H1 (cell line): ENCODE measurements around the gene R3HDM1. TPM values are rescaled to one million over a fixed set of nuclear protein-coding genes. Genes with fewer than 3 reads are reported as not detected.

ENCODE experiments used
- CTCF ChIA-PET: fragments of 300-600 bp; sonication (Branson Sonifier 250); formaldehyde crosslinking; loops from one replicate; lab custom pipeline; 2021; ENCODE audit not compliant: partially characterized antibody; lab: Charles Lee
- POLR2A ChIA-PET: fragments of 300-600 bp; sonication (Branson Sonifier 250); formaldehyde crosslinking; loops from one replicate; lab custom pipeline; 2021; ENCODE audit warnings: inconsistent platforms; ENCODE audit not compliant: partially characterized antibody; lab: Charles Lee
- DNase-seq, 2 experiments: peaks; one replicate each; pipeline versions ENCODE4 v3.0.0 to v3.0.0-alpha.2; 2010 to 2022; ENCODE audit warnings: low spot score in 2 of 2, low read depth in 1 of 2, mixed read lengths in 1 of 2
- FAIRE-seq: peaks from 2 replicates; lab custom pipeline; 2011; peaks lifted over from hg19 to GRCh38; lab: Jason Lieb, UNC
- H2AFZ ChIP-seq: 2 replicates; pipeline ENCODE4 v1.8.1; 2012; ENCODE audit warnings: low read length, inconsistent platforms
- H2AK5ac ChIP-seq: 2 replicates; pipeline ENCODE4 v1.6.1; 2013; ENCODE audit warnings: low read depth, low read length
- H2BK120ac ChIP-seq: replicated peaks from 2 replicates; pipeline ENCODE3; 2013; ENCODE audit warnings: low read depth, low read length, inconsistent platforms
- H2BK12ac ChIP-seq: 2 replicates; pipeline ENCODE4 v1.6.1; 2013; ENCODE audit warnings: low read depth, low read length
- H2BK15ac ChIP-seq: 2 replicates; pipeline ENCODE4 v1.6.1; 2013; ENCODE audit warnings: low read length
- H2BK20ac ChIP-seq: 2 replicates; pipeline ENCODE4 v1.6.1; 2013; ENCODE audit warnings: low read length
- H2BK5ac ChIP-seq: 2 replicates; pipeline ENCODE4 v1.6.1; 2013; ENCODE audit warnings: low read depth, low read length
- H3K14ac ChIP-seq: 2 replicates; pipeline ENCODE4 v1.6.1; 2013; ENCODE audit warnings: inconsistent platforms; ENCODE audit not compliant: insufficient read length
- H3K18ac ChIP-seq: 2 replicates; pipeline ENCODE4 v1.6.1; 2013; ENCODE audit warnings: low read length; ENCODE audit errors: extremely low read depth
- H3K23ac ChIP-seq: 2 replicates; pipeline ENCODE4 v1.6.1; 2013; ENCODE audit warnings: inconsistent platforms; ENCODE audit not compliant: insufficient read length
- H3K23me2 ChIP-seq: 2 replicates; pipeline ENCODE4 v1.6.1; 2013; ENCODE audit warnings: low read depth, low read length
- H3K27ac ChIP-seq: 2 replicates; pipeline ENCODE4 v1.6.1; 2011; ENCODE audit warnings: low read depth, low read length, inconsistent platforms
- H3K27me3 ChIP-seq, 4 experiments: replicated peaks in 1 of 4; 1 replicate in 1 of 4; 2 replicates in 3 of 4; pipeline versions ENCODE4 v1.6.1 to v1.8.1; 2011 to 2013; ENCODE audit warnings: low read length in 3 of 4, mild to moderate bottlenecking in 3 of 4, inconsistent platforms in 2 of 4, mixed read lengths in 2 of 4, moderate library complexity in 1 of 4; ENCODE audit not compliant: control insufficient read depth in 3 of 4, insufficient read depth in 3 of 4; ENCODE audit errors: extremely low read depth in 1 of 4
- H3K36me3 ChIP-seq, 4 experiments: 2 replicates each; pipeline versions ENCODE4 v1.6.1 to v1.8.1; 2011 to 2013; ENCODE audit warnings: mild to moderate bottlenecking in 4 of 4, low read length in 3 of 4, moderate library complexity in 2 of 4, control low read depth in 1 of 4, inconsistent platforms in 1 of 4; ENCODE audit not compliant: insufficient read depth in 4 of 4, control insufficient read depth in 2 of 4
- H3K4ac ChIP-seq: replicated peaks from 2 replicates; pipeline ENCODE3; 2013; ENCODE audit warnings: low read length, low read depth, mixed read lengths, inconsistent platforms; ENCODE audit not compliant: insufficient read length
- H3K4me1 ChIP-seq, 4 experiments: replicated peaks in 1 of 4; 1 replicate in 1 of 4; 2 replicates in 3 of 4; pipeline versions ENCODE4 v1.6.1 to v1.8.1; 2011 to 2013; ENCODE audit warnings: low read length in 3 of 4, inconsistent platforms in 2 of 4, mixed read lengths in 1 of 4; ENCODE audit not compliant: insufficient read depth in 4 of 4, control insufficient read depth in 3 of 4
- H3K4me2 ChIP-seq, 2 experiments: 2 replicates each; pipeline versions ENCODE4 v1.6.1 to v1.8.1; 2011 to 2013; ENCODE audit warnings: low read depth in 2 of 2, low read length in 2 of 2, control low read depth in 1 of 2, inconsistent platforms in 1 of 2, mild to moderate bottlenecking in 1 of 2; ENCODE audit not compliant: insufficient read depth in 1 of 2
- H3K4me3 ChIP-seq, 4 experiments: fragments of 200-600, 300-600 bp in 1 of 4; sonication (generic), shearing (Covaris generic), sonication (Bioruptor Twin) in 1 of 4; 2 replicates each; pipeline versions ENCODE4 v1.5.1 to v1.8.1; 2011 to 2016; ENCODE audit warnings: low read length in 4 of 4, low read depth in 3 of 4, control low read depth in 2 of 4, inconsistent platforms in 2 of 4, mild to moderate bottlenecking in 2 of 4, mixed read lengths in 1 of 4, moderate library complexity in 1 of 4; ENCODE audit not compliant: insufficient read depth in 2 of 4; ENCODE audit errors: extremely low read depth in 1 of 4
- H3K56ac ChIP-seq: replicated peaks from 2 replicates; pipeline ENCODE3; 2013; ENCODE audit warnings: low read depth, mild to moderate bottlenecking, mixed read lengths, low read length, inconsistent platforms; ENCODE audit not compliant: insufficient read length
- H3K79me1 ChIP-seq: 2 replicates; pipeline ENCODE4 v1.6.1; 2013; ENCODE audit warnings: low read depth, low read length, control low read depth
- H3K79me2 ChIP-seq, 2 experiments: 2 replicates each; pipeline versions ENCODE4 v1.6.1 to v1.8.1; 2012 to 2013; ENCODE audit warnings: low read length in 2 of 2, mild to moderate bottlenecking in 2 of 2, inconsistent platforms in 1 of 2; ENCODE audit not compliant: insufficient read depth in 2 of 2, control insufficient read depth in 1 of 2
- H3K9ac ChIP-seq, 4 experiments: replicated peaks in 1 of 4; 1 replicate in 1 of 4; 2 replicates in 3 of 4; pipeline versions ENCODE4 v1.6.1 to v1.8.1; 2011 to 2013; ENCODE audit warnings: low read depth in 3 of 4, low read length in 3 of 4, control low read depth in 2 of 4, mild to moderate bottlenecking in 2 of 4, moderate library complexity in 2 of 4, inconsistent platforms in 1 of 4; ENCODE audit errors: extremely low read depth in 1 of 4
- H3K9me3 ChIP-seq, 2 experiments: 2 replicates each; pipeline versions ENCODE4 v1.6.1 to v1.8.1; 2012 to 2013; ENCODE audit warnings: mild to moderate bottlenecking in 2 of 2, moderate library complexity in 2 of 2, control low read depth in 1 of 2, inconsistent platforms in 1 of 2, low read depth in 1 of 2, low read length in 1 of 2, mixed read lengths in 1 of 2; ENCODE audit not compliant: insufficient read depth in 2 of 2
- H4K20me1 ChIP-seq, 2 experiments: replicated peaks in 1 of 2; 2 replicates each; pipeline versions ENCODE3 to v1.8.1; 2011 to 2013; ENCODE audit warnings: inconsistent platforms in 2 of 2, low read length in 2 of 2, mild to moderate bottlenecking in 1 of 2; ENCODE audit not compliant: insufficient read depth in 2 of 2, control insufficient read depth in 1 of 2
- H4K5ac ChIP-seq: 2 replicates; pipeline ENCODE4 v1.6.1; 2013; ENCODE audit warnings: low read length, low read depth, mixed read lengths, inconsistent platforms; ENCODE audit not compliant: insufficient read length
- H4K8ac ChIP-seq: 2 replicates; pipeline ENCODE4 v1.8.0; 2013; ENCODE audit warnings: mild to moderate bottlenecking, moderate library complexity, low read length, inconsistent platforms; ENCODE audit not compliant: insufficient read depth; ENCODE audit errors: extremely low read depth
- H4K91ac ChIP-seq: replicated peaks from 2 replicates; pipeline ENCODE3; 2013; ENCODE audit warnings: low read length, mixed read lengths, inconsistent platforms; ENCODE audit not compliant: insufficient read length
- POLR2AphosphoS5 ChIP-seq: IDR thresholded peaks from 2 replicates; pipeline ENCODE4 v1.6.1; 2011; ENCODE audit warnings: low read depth, low read length
- SRF ChIP-seq: IDR thresholded peaks from 2 replicates; pipeline ENCODE4 v1.6.1; 2011; ENCODE audit warnings: mild to moderate bottlenecking, low read depth, low read length, moderate library complexity
- WGBS, 2 experiments: shearing (Covaris generic) in 1 of 2; methylation state at CpG; one replicate each; pipeline versions ENCODE4 v1.1.6 to v1.1.7; 2013 to 2015; ENCODE audit warnings: low lambda C conversion rate in 2 of 2, mixed read lengths in 2 of 2, inconsistent platforms in 1 of 2, low coverage in 1 of 2, missing lambda C conversion rate in 1 of 2; ENCODE audit not compliant: insufficient replicate concordance in 2 of 2, insufficient coverage in 1 of 2, insufficient read length in 1 of 2; ENCODE audit errors: extremely low coverage in 1 of 2, missing lambda C conversion rate in 1 of 2; 5-methylcytosine and 5-hydroxymethylcytosine counted together
- polyA plus RNA-seq, 7 experiments: library from polyadenylated mRNA; depleted of rRNA in 3 of 7; stranded (reverse) in 5 of 7; unstranded in 2 of 7; fragments of >200 nt in 5 of 7; fragments of 200-250 nt in 2 of 7; gene quantifications; 1 replicate in 5 of 7; 2 replicates in 1 of 7; 4 replicates in 1 of 7; pipeline versions ENCODE4 v1.2.1 to v1.2.3, GENCODE V29; 2011 to 2013; ENCODE audit warnings: missing spikeins in 2 of 7, mixed read lengths in 2 of 7
- total RNA-seq: library from RNA; stranded (reverse); fragmentation: NEBNext Ultra II Directional; extraction: Animal tissue kit (Norgen Biotek cat#: 25700); gene quantifications from 2 replicates; pipeline ENCODE4 v1.2.1, GENCODE V29; 2021

Gene R3HDM1
- total and polyA plus RNA-seq, 2 of the 8 experiments (the other 6 are each of a cell fraction or from before 2014, with no cell fraction given), result 77.7 to 120 TPM

- Histone ChIP-seq H2AFZ (no peak overlapping the region), H3K27me3 (no peaks in the 10 kb centered on the region), H3K36me3 (peaks cover 0 to 6% (median 0%) of the 10 kb centered on the region in 4 experiments; a peak in 2 of 8 replicates), H3K4me3 (no peak overlapping the region), H3K9ac (no peak overlapping the region), H3K4ac (no peak overlapping the region), H3K56ac (no peak overlapping the region), H3K79me1 (no peaks in the 10 kb centered on the region), H2BK120ac (no peak overlapping the region), H4K20me1 (no peaks in the 10 kb centered on the region), H3K9me3 (no peaks in the 10 kb centered on the region), H3K27ac (no peak overlapping the region), H4K8ac (no peak overlapping the region), H4K5ac (no peak overlapping the region), H3K23me2 (no peaks in the 10 kb centered on the region), H3K18ac (no peak overlapping the region), H3K79me2 (no peaks in the 10 kb centered on the region), H4K91ac (no peak overlapping the region), H2AK5ac (no peak overlapping the region), H2BK12ac (no peak overlapping the region), H2BK15ac (no peak overlapping the region), H3K4me1 (no peaks in the 10 kb centered on the region), H2BK20ac (no peak overlapping the region), H3K4me2 (no peak overlapping the region), H2BK5ac (no peak overlapping the region), H3K14ac (no peak overlapping the region), H3K23ac (no peak overlapping the region)
- ChIA-PET CTCF (no interaction called here), POLR2A (no interaction called here)
- no peak for FAIRE-seq
- no peak for TF ChIP-seq POLR2AphosphoS5
- no peak for TF ChIP-seq SRF
- WGBS, 2 experiments, result 83% methylated on average over 2 of the region's 2 CpGs; no CpG with 5 or more reads in 1 of the 2 experiments
- DNase-seq, result no peak
Measured at GRCh38 chr2:135612319-135612718, 81.0 kb downstream of the R3HDM1 start.
